Colon (tissue), 2 donors: ENCODE measurements around the gene PPP1R15B.

Experiments used
- FAIRE-seq: peaks from 2 replicates; lab custom pipeline; 2012; peaks lifted over from hg19 to GRCh38; lab: Jason Lieb, UNC
- donor health status: control.
- donor health status: control.

The PPP1R15B gene

DNA sequence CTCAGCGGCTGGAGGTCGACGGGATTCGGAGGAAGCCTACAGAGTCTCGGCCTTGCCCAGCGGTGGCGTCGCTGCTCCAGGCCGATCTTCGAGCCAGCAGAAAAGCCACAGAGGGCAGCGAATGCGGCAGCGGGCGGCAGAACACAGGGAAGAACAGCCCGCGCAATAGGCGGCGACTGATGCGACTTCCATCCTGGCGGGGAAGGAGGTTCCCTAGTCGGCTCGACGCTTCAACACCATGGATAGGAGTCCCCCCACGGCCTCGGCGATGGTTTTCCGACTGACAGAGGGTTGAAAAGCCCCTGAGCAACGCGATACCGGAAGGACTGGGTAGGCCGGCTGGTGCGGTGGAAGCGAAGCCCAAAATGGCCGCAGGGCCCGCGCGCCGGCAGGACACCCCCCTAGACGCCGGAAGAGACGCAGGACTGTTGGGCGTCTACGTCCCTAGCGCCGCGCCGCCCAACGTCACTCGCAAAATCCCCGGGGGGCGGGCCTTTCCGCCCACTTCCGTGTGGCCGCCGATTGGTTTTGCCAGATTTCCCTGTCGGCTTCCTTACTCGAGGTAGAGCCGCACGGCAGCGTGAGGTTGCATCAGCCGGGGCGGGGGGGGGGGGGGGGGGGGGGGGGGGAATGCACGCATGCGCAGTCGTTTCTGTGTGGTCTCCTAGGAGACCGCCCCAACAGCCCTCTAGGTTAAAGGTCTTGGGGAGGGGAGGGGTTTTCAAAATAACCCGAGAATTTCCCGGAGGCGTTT is at the start of gene PPP1R15B:
Gene PPP1R15B (minus strand): TSS at position 367 of the 754 bp plus-strand sequence. CDS start 406 bp downstream, outside the sequence.
- FAIRE-seq, result no peak

- no peak for FAIRE-seq
Measured at GRCh38 chr1:204460346-204460745, 48.7 kb upstream of the PPP1R15B start.

GRCh38 chr1:204459706-204460105 is 48.1 kb upstream of the PPP1R15B start:
- no peak for FAIRE-seq

DNA sequence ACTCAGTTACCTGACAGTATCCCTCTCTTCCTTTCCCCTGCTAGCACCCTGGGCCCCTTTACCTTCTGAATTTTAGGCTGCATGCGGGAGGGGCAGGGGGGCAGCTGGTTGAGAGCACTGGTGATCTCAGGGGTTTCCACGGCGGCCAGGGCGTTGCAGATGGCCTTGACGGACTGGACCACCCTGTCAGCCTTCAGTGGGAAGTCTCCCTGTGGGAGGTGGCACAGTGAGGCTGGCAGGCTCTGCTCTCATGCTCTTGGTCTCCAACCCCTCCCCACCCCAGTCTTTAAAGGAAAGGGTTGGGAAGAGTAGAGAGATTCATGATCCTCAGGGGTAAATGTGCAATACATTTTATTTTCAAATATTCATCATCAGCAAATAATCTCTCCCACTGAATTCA is 46.0 kb upstream of the PPP1R15B start:
- no peak for FAIRE-seq

DNA sequence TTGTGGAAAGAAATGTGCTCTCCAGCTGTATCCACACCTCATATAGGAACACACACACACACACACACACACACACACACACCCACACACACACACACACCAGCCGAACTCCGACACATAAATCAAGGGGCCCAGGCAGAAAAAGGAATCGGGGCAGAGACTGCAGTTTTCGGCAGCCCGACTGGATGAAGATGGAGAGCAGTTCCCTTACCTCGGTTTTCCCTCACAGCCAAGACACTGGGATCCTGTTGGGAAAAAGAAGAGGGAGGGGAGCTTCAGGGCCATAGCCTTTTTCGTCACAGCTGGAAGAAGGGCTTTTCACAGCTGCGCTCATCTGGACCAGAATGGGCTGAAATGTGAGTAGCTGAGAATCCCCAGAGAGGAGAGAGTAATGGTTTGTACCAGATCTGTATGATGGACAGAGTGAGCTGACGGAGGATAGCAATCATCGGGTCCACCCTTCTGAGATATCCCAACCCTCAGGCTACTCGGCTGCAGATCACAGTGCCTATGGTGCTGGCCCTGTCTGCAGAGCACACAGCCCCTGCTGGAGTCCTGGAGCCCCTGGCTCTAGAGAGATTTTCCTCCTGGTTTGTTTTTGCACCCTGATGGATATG is 45.3 kb upstream of the PPP1R15B start:
- FAIRE-seq, result no peak

DNA sequence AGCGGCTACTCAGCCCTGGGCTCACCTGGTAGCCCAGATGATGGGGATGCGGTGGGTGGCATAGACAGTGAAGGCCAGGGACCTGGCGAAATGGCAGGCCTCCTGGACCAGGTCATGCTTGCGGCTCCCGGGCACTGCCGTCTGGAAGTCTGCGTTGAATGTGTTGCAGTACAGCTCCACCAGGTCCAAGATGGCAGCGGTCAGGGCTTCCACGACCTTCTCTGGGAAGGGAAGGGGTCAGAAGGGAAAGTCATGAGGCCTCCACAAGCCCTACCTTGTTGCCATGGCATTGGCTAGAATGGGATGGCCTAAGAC is 44.2 kb upstream of the PPP1R15B start:
- no peak for FAIRE-seq

GRCh38 chr1:204455063-204455830 is 43.6 kb upstream of the PPP1R15B start:
- FAIRE-seq, result no peak

DNA sequence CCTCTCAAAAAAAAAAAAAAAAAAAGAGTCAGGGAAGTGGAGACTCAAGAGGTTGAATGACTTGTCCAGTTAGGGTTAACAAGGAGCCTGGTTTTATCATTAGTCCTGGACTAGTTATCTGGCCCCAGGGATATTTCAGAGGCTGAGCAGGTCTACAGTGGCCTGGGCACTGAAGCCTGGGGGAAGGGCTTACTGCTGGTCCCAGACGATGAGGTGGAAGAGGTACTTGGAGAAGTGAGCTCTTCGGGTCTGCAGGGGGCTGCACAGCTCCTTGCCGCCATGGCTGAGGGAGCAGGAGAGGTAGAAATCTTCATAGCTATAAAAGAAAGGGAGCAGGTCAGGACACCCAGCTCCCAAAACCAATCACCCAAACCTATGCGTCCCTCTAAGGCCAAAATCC is 42.9 kb upstream of the PPP1R15B start:
- no peak for FAIRE-seq

DNA sequence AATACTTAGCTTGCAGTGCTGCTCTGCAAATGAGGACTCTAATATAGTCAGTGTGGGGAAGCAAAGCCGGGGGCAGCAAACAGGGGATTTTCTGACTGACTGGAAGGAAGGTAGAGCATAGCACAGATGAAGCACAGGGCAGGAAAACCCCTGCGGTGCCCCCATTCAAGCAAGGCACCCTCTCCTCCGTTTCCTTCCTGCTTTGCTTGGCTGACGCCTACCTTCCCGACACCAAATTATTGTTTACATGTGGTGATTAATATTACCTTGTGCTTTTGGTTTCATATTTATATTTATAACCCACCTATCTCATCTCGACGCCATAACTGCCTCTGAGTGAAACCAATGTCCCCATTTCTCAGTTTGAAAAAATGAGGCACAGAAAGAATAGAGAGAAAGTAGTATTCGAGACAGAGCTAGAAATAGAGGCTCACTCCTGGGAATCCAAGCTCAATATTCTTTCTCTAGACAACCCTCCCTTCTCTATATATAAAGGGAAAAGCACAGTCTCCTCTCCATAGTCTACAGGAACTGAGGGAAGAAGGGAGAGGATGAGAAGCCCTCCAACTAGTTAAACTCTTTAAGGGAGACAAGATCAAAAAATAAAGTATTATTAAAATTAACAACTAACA is 41.6 kb upstream of the PPP1R15B start:
- no peak for FAIRE-seq

- FAIRE-seq, result no peak
Measured at GRCh38 chr1:204451352-204452124, 39.9 kb upstream of the PPP1R15B start.

- no peak for FAIRE-seq
Measured at GRCh38 chr1:204450461-204451257, 39.0 kb upstream of the PPP1R15B start.

DNA sequence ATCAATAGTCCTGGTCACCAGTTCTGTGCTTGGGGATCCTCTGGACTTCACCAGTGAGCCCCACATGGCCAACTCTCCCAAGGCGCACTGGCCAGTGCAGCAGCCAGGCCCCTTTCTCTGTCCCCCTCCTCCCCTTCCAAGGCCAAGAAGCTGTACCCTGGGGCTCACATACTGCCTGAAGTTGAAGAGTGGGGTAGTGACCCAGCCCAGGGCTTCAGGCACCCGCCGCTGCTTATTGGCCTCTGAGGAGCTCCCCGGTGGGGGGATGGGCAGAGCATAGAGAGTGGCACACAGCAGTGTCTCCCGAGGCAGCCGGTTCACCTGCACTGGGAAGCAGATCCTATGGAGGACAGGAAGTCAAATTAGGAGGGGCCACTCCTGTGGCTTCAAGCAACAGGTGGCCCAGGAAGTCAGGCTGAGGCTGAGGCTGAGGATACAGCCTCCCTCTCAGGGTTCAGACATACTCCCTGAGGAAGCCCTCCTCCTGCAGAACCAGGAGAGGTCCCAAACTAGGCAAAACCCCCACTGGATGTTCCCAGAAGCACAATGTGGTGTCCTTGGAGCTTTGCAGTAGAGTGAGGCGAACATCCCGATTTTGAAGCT is 38.2 kb upstream of the PPP1R15B start:
- no peak for FAIRE-seq

GRCh38 chr1:204448991-204449677 is 37.5 kb upstream of the PPP1R15B start:
- no peak for FAIRE-seq

DNA sequence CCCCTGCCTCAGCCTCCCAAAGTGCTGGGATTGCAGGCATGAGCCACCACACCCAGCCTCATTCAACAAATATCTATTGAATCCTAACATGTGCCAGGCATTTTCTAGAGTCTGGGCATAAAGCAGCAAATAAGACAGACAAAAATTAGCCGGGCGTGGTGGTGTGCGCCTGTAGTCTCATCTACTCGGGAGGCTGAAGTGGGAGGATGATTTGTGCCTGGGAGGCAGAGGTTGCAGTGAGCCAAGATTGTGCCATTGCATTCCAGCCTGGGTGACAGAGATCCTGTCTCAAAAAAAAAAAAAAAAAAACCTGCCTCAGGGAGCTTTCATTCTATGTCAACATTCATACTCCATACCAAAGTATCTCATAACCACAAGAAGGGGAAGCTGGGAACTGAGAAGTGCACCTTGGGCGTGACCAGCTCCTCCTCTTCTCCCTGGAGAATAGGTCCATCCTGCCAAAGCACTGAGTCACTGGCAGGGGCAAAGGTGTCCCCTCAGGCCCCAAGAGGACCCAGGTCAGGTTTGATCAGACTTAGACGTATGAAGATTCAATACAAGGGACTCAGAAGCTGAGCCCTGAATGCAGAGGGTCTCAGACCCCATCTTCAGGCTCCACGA is 36.8 kb upstream of the PPP1R15B start:
- FAIRE-seq, result no peak

GRCh38 chr1:204447736-204448135 is 36.1 kb upstream of the PPP1R15B start:
- FAIRE-seq, result no peak

- FAIRE-seq, result no peak
Measured at GRCh38 chr1:204447190-204447589, 35.6 kb upstream of the PPP1R15B start.

DNA sequence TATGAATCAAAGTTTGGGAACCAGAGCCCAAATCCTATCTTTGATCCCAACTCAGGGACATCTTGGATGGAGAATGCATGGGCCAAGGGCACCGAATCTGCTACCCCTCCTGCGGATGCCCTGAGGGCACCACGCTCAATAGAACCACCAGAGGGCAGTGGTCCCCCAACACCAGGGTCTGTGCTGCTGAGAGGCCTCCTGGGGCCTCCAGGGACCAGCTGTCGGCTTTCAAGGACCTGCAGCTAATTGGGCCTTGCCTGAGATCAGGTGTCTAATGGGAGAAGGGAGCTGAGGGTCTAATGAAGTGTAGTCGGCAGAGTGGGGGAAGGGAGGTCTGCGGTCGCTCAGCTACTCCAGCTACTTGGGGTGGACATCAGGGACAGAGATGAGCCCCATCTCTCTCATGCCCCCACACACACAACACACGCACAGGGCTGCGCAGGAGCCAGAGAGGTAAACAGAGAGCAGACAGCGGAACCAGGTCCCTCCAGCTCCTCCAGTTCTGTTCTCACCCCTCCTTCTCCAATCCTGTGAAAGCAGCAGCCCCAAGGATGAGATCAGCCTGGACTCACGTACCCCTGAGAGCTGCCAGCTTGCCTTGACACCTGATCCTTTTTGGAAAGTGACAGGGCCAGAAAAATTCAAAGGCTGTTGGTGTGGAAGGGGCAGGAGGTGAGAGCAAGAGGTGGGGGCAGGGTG is 34.9 kb upstream of the PPP1R15B start:
- no peak for FAIRE-seq

GRCh38 chr1:204445860-204446412 is 34.3 kb upstream of the PPP1R15B start:
- FAIRE-seq, result no peak
